HCT116 (cell line): ENCODE results near the gene VAMP2. TPM values are rescaled to one million over a fixed set of nuclear protein-coding genes. Genes with fewer than 3 reads are reported as not detected.

ENCODE experiments used
- ATAC-seq: fragments of 200-7000 bp; cut with Tn5 transposase; 2 replicates; pipeline ENCODE4 v1.9.1; 2020; ENCODE audit warnings: mild to moderate bottlenecking, moderate library complexity
- BruUV-seq: library from RNA; stranded (reverse); fragments of 400-500 nt; replicated peaks from 2 replicates; lab custom pipeline; 2021; lab: Mats Ljungman, UMichigan
- CTCF ChIA-PET: fragments of 300-600 bp; sonication (Branson Sonifier 250); formaldehyde crosslinking; loops from one replicate; lab custom pipeline; 2021; ENCODE audit warnings: antibody characterized with exemption; lab: Charles Lee
- POLR2A ChIA-PET: fragments of 300-600, 350-600 bp; sonication (Branson Sonifier 250); formaldehyde crosslinking; loops from one replicate; lab custom pipeline; 2021; ENCODE audit warnings: antibody characterized with exemption; lab: Charles Lee
- RAD21 ChIA-PET, 2 experiments: fragments of 300-600 bp; sonication (Branson Sonifier 250); formaldehyde crosslinking; loops; one replicate each; lab custom pipeline; 2023; ENCODE audit warnings: low total read pairs in 2 of 2; ENCODE audit not compliant: uncharacterized antibody in 2 of 2, unreplicated experiment in 2 of 2, low non-redundant PET in 1 of 2; lab: Charles Lee
- DNase-seq: peaks from one replicate; pipeline ENCODE4 v3.0.0-alpha.2; 2010; ENCODE audit warnings: low read depth, low spot score
- H2AFZ ChIP-seq: fragments of 200-600 bp; shearing (Covaris generic), sonication (generic); 2 replicates; pipeline ENCODE4 v1.6.1; 2017; ENCODE audit warnings: low read depth, mixed run types, mixed read lengths, antibody characterized with exemption, low read length; ENCODE audit not compliant: poor library complexity, severe bottlenecking
- H3K27ac ChIP-seq: 2 replicates; pipeline ENCODE4 v1.5.1; 2012; ENCODE audit warnings: low read depth, low read length
- H3K27me3 ChIP-seq: fragments of 200-600 bp; sonication (generic); 2 replicates; pipeline ENCODE4 v1.6.1; 2016; ENCODE audit warnings: mixed run types, low read length, mixed read lengths; ENCODE audit not compliant: insufficient read depth
- H3K36me3 ChIP-seq, 2 experiments: fragments of 200-500 bp in 1 of 2; fragments of 200-600 bp in 1 of 2; sonication (Bioruptor generic) in 1 of 2; sonication (generic) in 1 of 2; 2 replicates each; pipeline versions ENCODE4 v1.5.1 to v1.6.1; 2014 to 2016; ENCODE audit warnings: low read length in 2 of 2, inconsistent platforms in 1 of 2, mixed read lengths in 1 of 2, mixed run types in 1 of 2; ENCODE audit not compliant: insufficient read depth in 2 of 2, control insufficient read depth in 1 of 2
- H3K4me1 ChIP-seq, 2 experiments: fragments of 200-600 bp in 1 of 2; sonication (generic) in 1 of 2; 2 replicates each; pipeline versions ENCODE4 v1.5.1 to v1.6.1; 2012 to 2017; ENCODE audit warnings: low read length in 2 of 2, inconsistent platforms in 1 of 2, mild to moderate bottlenecking in 1 of 2, mixed read lengths in 1 of 2, mixed run types in 1 of 2, moderate library complexity in 1 of 2; ENCODE audit not compliant: insufficient read depth in 2 of 2, control insufficient read depth in 1 of 2
- H3K4me2 ChIP-seq: fragments of 200-600 bp; sonication (generic); 2 replicates; pipeline ENCODE4 v1.6.1; 2017; ENCODE audit warnings: mixed run types, low read length, mixed read lengths
- H3K4me3 ChIP-seq, 2 experiments: fragments of 200-600 bp in 1 of 2; sonication (generic) in 1 of 2; replicated peaks in 1 of 2; 2 replicates each; pipeline ENCODE4 v1.5.1; 2011 to 2016; ENCODE audit warnings: low read length in 2 of 2, control low read depth in 1 of 2, low read depth in 1 of 2, mild to moderate bottlenecking in 1 of 2, mixed read lengths in 1 of 2, mixed run types in 1 of 2
- H3K79me2 ChIP-seq: fragments of 200-600 bp; sonication (generic); 2 replicates; pipeline ENCODE4 v1.6.1; 2017; ENCODE audit warnings: mild to moderate bottlenecking, mixed run types, low read length, moderate library complexity, mixed read lengths; ENCODE audit not compliant: insufficient read depth
- H3K9ac ChIP-seq: fragments of 200-600 bp; sonication (generic); 2 replicates; pipeline ENCODE4 v1.6.1; 2016; ENCODE audit warnings: low read length, mixed read lengths
- H3K9me2 ChIP-seq: fragments of 200-600 bp; sonication (generic), shearing (Covaris generic); 2 replicates; pipeline ENCODE4 v1.6.1; 2017; ENCODE audit warnings: mixed run types, mild to moderate bottlenecking, moderate library complexity; ENCODE audit not compliant: insufficient read depth
- H3K9me3 ChIP-seq, 2 experiments: fragments of 200-500 bp in 1 of 2; fragments of 200-600 bp in 1 of 2; sonication (Bioruptor generic) in 1 of 2; sonication (generic) in 1 of 2; 2 replicates each; pipeline ENCODE4 v1.6.1; 2014 to 2017; ENCODE audit warnings: low read length in 2 of 2, mixed read lengths in 2 of 2, inconsistent platforms in 1 of 2, low read depth in 1 of 2, mild to moderate bottlenecking in 1 of 2, mixed run types in 1 of 2, moderate library complexity in 1 of 2; ENCODE audit not compliant: control insufficient read depth in 1 of 2, insufficient read depth in 1 of 2
- H4K20me1 ChIP-seq: fragments of 200-600 bp; sonication (generic), shearing (Covaris generic); 2 replicates; pipeline ENCODE4 v1.6.1; 2017; ENCODE audit warnings: mixed run types, mild to moderate bottlenecking, moderate library complexity; ENCODE audit not compliant: insufficient read depth
- ATF3 ChIP-seq: IDR thresholded peaks from 2 replicates; pipeline ENCODE4 v1.6.1; 2012
- CBX3 ChIP-seq: IDR thresholded peaks from 2 replicates; pipeline ENCODE4 v1.6.1; 2012; ENCODE audit warnings: low read depth
- CEBPB ChIP-seq: IDR thresholded peaks from 2 replicates; pipeline ENCODE4 v1.6.1; 2012; ENCODE audit warnings: low read depth
- CTCF ChIP-seq, 3 experiments: fragments of 200-600 bp in 1 of 3; sonication (generic) in 1 of 3; IDR thresholded peaks in 2 of 3; conservative IDR thresholded peaks in 1 of 3; 2 replicates each; pipeline ENCODE4 v1.5.1; 2012 to 2017; ENCODE audit warnings: low read depth in 2 of 3, low read length in 2 of 3, antibody characterized with exemption in 1 of 3, borderline replicate concordance in 1 of 3, control low read depth in 1 of 3, mild to moderate bottlenecking in 1 of 3, mixed read lengths in 1 of 3, mixed run types in 1 of 3, moderate library complexity in 1 of 3; ENCODE audit not compliant: insufficient read depth in 1 of 3
- EGR1 ChIP-seq: IDR thresholded peaks from 2 replicates; pipeline ENCODE4 v1.6.1; 2012; ENCODE audit warnings: low read depth
- ELF1 ChIP-seq: IDR thresholded peaks from 2 replicates; pipeline ENCODE4 v1.6.1; 2012; ENCODE audit warnings: low read depth, borderline replicate concordance
- EZH2 ChIP-seq: fragments of 200-600 bp; sonication (generic); IDR thresholded peaks from 2 replicates; pipeline ENCODE4 v1.6.1; 2017; ENCODE audit warnings: antibody characterized with exemption, mixed run types
- JUND ChIP-seq: IDR thresholded peaks from 2 replicates; pipeline ENCODE4 v1.6.1; 2012
- POLR2A ChIP-seq: IDR thresholded peaks from 2 replicates; pipeline ENCODE4 v1.7.0; 2011; ENCODE audit warnings: borderline replicate concordance; ENCODE audit not compliant: insufficient read depth, insufficient read length; ENCODE audit errors: extremely low read depth
- RAD21 ChIP-seq: IDR thresholded peaks from 2 replicates; pipeline ENCODE4 v1.6.1; 2012; ENCODE audit warnings: low read depth, mild to moderate bottlenecking
- SIN3A ChIP-seq: IDR thresholded peaks from 2 replicates; pipeline ENCODE4 v1.6.1; 2012; ENCODE audit warnings: low read depth
- SP1 ChIP-seq: IDR thresholded peaks from 2 replicates; pipeline ENCODE4 v1.6.1; 2012; ENCODE audit warnings: low read depth
- SRF ChIP-seq: IDR thresholded peaks from 2 replicates; pipeline ENCODE4 v1.6.1; 2012; ENCODE audit warnings: low read depth
- TCF7L2 ChIP-seq: IDR thresholded peaks from 2 replicates; pipeline ENCODE4 v1.7.0; 2011; ENCODE audit warnings: borderline replicate concordance, inconsistent platforms; ENCODE audit not compliant: insufficient read depth, insufficient read length; ENCODE audit errors: extremely low read depth
- YY1 ChIP-seq: IDR thresholded peaks from 2 replicates; pipeline ENCODE4 v1.6.1; 2011; ENCODE audit warnings: low read length, low read depth, moderate library complexity, mild to moderate bottlenecking; ENCODE audit not compliant: insufficient replicate concordance; ENCODE audit errors: extremely low read depth
- ZNF274 ChIP-seq: fragments of 200-500 bp; sonication (Bioruptor generic); IDR thresholded peaks from 2 replicates; pipeline ENCODE4 v1.6.1; 2014; ENCODE audit warnings: mild to moderate bottlenecking, low read depth, low read length, inconsistent platforms
- intact Hi-C: fragments of 100-400 bp; cut with micrococcal nuclease; formaldehyde crosslinking; loops from 2 replicates; pipeline ENCODE4 v1.10.0; 2022
- total RNA-seq: library from RNA; stranded (reverse); gene quantifications from one replicate; pipeline ENCODE4 v1.2.1, GENCODE V29; 2021; ENCODE audit not compliant: unreplicated experiment
- TF ChIP-seq, protein P1 (sequence below): IDR thresholded peaks from 2 replicates; pipeline ENCODE4 v1.6.1; 2012; ENCODE audit warnings: low read depth
- TF ChIP-seq, protein P2 (sequence below): IDR thresholded peaks from 2 replicates; pipeline ENCODE4 v1.6.1; 2011; ENCODE audit warnings: mild to moderate bottlenecking, low read length, moderate library complexity; ENCODE audit not compliant: insufficient replicate concordance; ENCODE audit errors: extremely low read depth

VAMP2 gene
- total RNA-seq, 1 experiment from 2014 or later: 35.9 TPM

DNA sequence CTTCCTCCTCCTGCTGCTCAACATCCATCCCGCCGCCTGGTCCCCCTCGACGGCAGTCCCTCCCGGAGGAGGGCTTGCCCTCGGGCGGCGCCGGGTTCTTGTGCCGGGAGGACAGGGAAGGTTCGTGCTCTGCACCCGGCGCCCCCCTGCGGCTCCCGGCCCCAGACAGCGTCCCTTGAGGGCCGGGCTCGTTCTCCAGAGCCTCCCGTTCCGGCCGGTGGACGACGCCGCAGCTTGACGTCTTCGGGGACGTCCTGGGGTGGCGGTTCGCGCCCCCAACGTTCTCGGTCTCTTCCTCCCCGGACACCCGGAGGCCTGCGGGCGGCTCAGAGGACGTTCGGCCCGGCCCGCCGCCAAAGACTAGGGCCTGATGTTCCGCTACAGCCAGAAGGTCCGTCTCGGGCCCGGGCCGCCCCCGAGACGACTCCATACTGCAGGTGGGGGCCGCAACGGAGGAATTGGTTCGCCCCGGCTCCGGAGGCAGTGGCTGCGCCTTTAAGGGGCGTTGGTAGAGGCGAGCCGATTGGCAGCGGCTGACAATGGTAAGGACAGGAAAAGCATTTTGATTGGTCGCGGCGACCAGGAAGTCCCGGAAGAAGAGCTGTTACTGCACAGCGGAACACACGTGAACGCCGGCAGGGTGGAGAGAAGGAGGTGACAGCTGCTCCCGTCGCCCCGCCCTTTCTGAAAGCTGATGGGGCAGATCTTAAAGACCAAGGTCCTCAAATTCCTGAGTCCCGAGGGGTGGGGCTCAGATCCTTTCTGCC lies 27.1 kb upstream of the VAMP2 start, which contains the start of gene BORCS6:
TSS of gene BORCS6 (minus strand) at position 470 of the 767 bp plus-strand sequence. CDS start at position 430, 40 bp downstream.
- Histone ChIP-seq H3K4me2 (peak within 1 kb of the TSS; percentile 94), H3K27me3 (no peaks in the 10 kb centered on the region), H3K9me3 (no peaks in the 10 kb centered on the region), H3K4me3 (peak within 1 kb of the TSS; percentile 75 to 83), H2AFZ (no peak within 1 kb of the TSS), H3K27ac (peak within 1 kb of the TSS; percentile 89), H3K9me2 (no peaks in the 10 kb centered on the region), H3K9ac (peak within 1 kb of the TSS; percentile 87), H3K79me2 (peaks cover 14% of the 10 kb centered on the region; the same call in 1 of the 2 replicates), H3K36me3 (no peaks in the 10 kb centered on the region), H4K20me1 (no peaks in the 10 kb centered on the region), H3K4me1 (peaks cover 32 to 64% of the 10 kb centered on the region in 2 experiments)
- DNase-seq: peak; percentile 96
- RAD21 ChIA-PET: interaction anchor here in 1 of 2 experiments (0.6 to 0.9 kb wide), 2 partner anchors 29 to 32 kb away, joined by 6 to 9 read pairs; no protein-coding TSS in a partner anchor
- intact Hi-C loops: loop anchor here (5.0 kb wide), 1 partner anchor 53 kb away; no protein-coding TSS in a partner anchor
- TSS peak; percentile 69 for BruUV-seq
- peak; percentile 64 for ATAC-seq
- POLR2A ChIA-PET: interaction anchor here (0.6 to 6.9 kb wide), 13 partner anchors 17 to 105 kb away, joined by 3 to 63 read pairs (median 4); partner anchors contain the start of genes AURKB, CTC1 and SLC25A35
- CTCF ChIA-PET: interaction anchor here (1.0 to 1.9 kb wide), 3 partner anchors 32 to 111 kb away, joined by 3 to 6 read pairs (median 4); no protein-coding TSS in a partner anchor
- TF ChIP-seq ELF1 (no peak; the same call in 1 of the 2 replicates), ATF3 (no peak), JUND (no peak), RAD21 (no peak), ZNF274 (no peak), TCF7L2 (peak; percentile 32), EGR1 (no peak), CEBPB (no peak), CBX3 (no peak), POLR2A (no peak), EZH2 (no peak), SIN3A (peak; percentile 46), SRF (no peak), YY1 (peak; percentile 60), SP1 (peak; percentile 96), CTCF (IDR thresholded peaks at IDR 0.05 in 2 of 3, conservative IDR thresholded peaks at IDR 0.05 in 1 of 3; ENCODE audit: borderline replicate concordance in 1 of 3, insufficient read depth in 1 of 3, low read depth in 2 of 3, low read length in 2 of 3) (no peak)
- TF ChIP-seq, protein P1, sequence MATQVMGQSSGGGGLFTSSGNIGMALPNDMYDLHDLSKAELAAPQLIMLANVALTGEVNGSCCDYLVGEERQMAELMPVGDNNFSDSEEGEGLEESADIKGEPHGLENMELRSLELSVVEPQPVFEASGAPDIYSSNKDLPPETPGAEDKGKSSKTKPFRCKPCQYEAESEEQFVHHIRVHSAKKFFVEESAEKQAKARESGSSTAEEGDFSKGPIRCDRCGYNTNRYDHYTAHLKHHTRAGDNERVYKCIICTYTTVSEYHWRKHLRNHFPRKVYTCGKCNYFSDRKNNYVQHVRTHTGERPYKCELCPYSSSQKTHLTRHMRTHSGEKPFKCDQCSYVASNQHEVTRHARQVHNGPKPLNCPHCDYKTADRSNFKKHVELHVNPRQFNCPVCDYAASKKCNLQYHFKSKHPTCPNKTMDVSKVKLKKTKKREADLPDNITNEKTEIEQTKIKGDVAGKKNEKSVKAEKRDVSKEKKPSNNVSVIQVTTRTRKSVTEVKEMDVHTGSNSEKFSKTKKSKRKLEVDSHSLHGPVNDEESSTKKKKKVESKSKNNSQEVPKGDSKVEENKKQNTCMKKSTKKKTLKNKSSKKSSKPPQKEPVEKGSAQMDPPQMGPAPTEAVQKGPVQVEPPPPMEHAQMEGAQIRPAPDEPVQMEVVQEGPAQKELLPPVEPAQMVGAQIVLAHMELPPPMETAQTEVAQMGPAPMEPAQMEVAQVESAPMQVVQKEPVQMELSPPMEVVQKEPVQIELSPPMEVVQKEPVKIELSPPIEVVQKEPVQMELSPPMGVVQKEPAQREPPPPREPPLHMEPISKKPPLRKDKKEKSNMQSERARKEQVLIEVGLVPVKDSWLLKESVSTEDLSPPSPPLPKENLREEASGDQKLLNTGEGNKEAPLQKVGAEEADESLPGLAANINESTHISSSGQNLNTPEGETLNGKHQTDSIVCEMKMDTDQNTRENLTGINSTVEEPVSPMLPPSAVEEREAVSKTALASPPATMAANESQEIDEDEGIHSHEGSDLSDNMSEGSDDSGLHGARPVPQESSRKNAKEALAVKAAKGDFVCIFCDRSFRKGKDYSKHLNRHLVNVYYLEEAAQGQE: no peak
- TF ChIP-seq, protein P2, sequence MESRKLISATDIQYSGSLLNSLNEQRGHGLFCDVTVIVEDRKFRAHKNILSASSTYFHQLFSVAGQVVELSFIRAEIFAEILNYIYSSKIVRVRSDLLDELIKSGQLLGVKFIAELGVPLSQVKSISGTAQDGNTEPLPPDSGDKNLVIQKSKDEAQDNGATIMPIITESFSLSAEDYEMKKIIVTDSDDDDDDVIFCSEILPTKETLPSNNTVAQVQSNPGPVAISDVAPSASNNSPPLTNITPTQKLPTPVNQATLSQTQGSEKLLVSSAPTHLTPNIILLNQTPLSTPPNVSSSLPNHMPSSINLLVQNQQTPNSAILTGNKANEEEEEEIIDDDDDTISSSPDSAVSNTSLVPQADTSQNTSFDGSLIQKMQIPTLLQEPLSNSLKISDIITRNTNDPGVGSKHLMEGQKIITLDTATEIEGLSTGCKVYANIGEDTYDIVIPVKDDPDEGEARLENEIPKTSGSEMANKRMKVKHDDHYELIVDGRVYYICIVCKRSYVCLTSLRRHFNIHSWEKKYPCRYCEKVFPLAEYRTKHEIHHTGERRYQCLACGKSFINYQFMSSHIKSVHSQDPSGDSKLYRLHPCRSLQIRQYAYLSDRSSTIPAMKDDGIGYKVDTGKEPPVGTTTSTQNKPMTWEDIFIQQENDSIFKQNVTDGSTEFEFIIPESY: no peak
